Cardiac fibroblast (primary cell): ENCODE data around the gene TUBB1.

Experiments used
- DNase-seq, 2 donors: peaks; one replicate each; pipeline versions ENCODE4 v3.0.0 to v3.0.0-alpha.2; 2010; ENCODE audit warnings: low read depth in 2 of 2
- H3K4me3 ChIP-seq, 2 donors: replicated peaks in 1 of 2; 1 replicate in 1 of 2; 2 replicates in 1 of 2; pipeline ENCODE4 v1.5.1; 2011; ENCODE audit warnings: low read depth in 2 of 2, low read length in 2 of 2, mild to moderate bottlenecking in 2 of 2, moderate library complexity in 1 of 2
- TF ChIP-seq, protein P1 (sequence below): IDR thresholded peaks from one replicate; pipeline ENCODE4 v1.5.1; 2011; ENCODE audit warnings: low read depth, mild to moderate bottlenecking, low read length, inconsistent platforms

The TUBB1 gene

DNA sequence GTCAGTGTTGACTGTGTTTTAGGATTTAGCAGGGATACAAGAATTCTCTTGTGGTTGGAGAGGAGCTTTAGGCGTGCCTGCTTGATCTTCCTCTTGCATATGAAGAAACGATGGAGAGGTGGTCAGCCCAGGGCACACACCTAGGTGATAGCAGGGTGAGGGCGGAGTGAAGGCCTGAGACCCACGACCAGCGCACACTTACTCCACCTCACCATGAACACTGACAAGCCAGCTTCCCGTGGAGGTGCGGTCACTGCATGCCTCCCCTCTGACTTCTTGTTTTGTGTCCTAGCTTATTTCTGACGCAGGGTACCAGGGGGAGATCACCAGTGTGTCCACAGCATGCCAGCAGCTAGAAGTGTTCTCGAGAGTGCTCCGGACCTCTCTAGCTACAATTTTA is 30.0 kb upstream of the TUBB1 start:
- no peak for DNase-seq
- TF ChIP-seq, protein P1, sequence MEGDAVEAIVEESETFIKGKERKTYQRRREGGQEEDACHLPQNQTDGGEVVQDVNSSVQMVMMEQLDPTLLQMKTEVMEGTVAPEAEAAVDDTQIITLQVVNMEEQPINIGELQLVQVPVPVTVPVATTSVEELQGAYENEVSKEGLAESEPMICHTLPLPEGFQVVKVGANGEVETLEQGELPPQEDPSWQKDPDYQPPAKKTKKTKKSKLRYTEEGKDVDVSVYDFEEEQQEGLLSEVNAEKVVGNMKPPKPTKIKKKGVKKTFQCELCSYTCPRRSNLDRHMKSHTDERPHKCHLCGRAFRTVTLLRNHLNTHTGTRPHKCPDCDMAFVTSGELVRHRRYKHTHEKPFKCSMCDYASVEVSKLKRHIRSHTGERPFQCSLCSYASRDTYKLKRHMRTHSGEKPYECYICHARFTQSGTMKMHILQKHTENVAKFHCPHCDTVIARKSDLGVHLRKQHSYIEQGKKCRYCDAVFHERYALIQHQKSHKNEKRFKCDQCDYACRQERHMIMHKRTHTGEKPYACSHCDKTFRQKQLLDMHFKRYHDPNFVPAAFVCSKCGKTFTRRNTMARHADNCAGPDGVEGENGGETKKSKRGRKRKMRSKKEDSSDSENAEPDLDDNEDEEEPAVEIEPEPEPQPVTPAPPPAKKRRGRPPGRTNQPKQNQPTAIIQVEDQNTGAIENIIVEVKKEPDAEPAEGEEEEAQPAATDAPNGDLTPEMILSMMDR = no peak
- no peak overlapping the region for H3K4me3 ChIP-seq

DNA sequence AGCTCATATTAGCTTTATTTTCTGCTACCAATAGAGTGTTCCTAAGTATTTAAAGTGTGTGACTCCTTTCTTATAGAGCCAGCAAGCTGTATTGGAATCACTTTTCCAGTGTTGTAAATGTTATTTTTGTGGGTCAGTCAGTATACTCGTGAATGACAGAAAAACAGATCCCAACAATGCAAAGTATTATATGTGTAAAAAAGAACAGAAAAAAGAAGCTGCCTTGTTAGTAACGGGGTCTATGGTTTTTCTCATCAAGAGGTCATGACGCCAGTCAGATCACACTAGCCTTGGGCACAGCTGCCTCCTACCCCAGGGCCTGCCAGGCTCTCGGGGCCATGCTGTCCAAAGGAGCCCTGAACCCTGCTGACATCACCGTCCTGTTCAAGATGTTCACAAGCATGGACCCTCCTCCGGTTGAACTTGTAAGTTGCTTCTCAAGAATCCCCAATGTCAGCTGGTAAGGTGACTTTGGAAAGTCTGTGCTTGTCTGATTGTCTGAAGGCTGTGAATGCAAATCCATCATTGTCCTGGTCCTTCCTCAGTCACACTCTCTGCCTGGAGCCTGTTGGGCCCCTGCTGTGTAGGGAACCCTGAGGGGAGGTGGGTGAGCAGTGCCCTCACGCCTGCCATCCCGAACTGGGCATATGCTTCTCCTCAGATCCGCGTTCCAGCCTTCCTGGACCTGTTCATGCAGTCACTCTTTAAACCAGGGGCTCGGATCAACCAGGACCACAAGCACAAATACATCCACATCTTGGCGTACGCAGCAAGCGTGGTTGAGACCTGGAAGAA is 28.4 kb upstream of the TUBB1 start:
- DNase-seq = no peak
- TF ChIP-seq, protein P1 = no peak
- no peak overlapping the region for H3K4me3 ChIP-seq

DNA sequence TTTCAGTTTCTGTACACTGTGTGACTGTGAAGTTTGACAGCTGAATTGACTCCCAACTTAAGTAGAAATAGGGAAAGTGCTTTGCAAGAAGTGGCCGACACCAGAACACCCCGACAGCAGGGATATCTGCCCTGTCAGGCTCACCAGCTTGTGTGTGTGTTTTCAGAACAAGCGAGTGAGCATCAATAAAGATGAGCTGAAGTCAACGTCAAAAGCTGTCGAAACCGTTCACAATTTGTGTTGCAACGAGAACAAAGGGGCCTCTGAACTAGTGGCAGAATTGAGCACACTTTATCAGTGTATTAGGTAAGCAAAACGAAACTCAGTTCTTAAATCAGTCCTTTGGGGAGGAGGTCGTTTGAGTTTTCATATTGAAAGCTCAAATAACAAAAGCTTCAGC is 27.5 kb upstream of the TUBB1 start:
- H3K4me3 ChIP-seq = no peak overlapping the region
- TF ChIP-seq, protein P1 = no peak
- DNase-seq = no peak

- TF ChIP-seq, protein P1 = no peak
- DNase-seq = no peak
- H3K4me3 ChIP-seq = no peak overlapping the region
These were observed 26.3 kb upstream of the TUBB1 start for GRCh38 chr20:58992911-58993310.

- DNase-seq = no peak
- no peak overlapping the region for H3K4me3 ChIP-seq
- TF ChIP-seq, protein P1 = no peak
These were observed 25.6 kb upstream of the TUBB1 start for GRCh38 chr20:58993332-58994248.

DNA sequence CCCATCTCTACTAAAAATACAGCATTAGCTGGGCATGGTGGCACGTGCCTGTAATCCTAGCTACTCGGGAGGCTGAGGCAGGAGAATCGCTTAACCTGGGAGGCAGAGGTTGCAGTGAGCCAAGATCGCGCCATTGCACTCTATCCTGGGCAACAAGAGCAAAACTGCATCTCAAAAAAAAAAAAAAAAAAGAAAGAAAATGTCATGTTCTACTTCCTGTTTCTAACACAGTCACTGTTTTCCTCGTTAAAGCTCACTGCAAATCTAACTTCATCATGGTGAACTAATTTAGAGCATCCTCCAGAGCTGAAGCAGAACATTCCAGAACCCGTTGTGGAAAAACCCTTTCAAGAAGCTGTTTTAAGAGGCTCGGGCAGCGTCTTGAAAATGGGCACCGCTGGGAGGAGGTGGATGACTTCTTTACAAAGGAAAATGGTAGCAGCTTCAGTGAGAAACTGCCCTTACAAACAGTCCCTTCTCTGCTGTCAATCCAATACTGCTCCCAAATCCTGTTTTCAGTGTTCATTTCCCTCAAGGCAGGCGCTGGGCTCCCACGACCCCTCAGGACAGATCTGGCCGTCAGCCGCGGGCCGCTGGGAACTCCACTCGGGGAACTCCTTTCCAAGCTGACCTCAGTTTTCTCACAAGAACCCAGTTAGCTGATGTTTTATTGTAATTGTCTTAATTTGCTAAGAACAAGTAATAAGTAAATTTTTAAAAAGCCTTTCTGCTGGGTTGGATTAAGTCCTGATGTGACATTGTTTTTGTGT is 24.7 kb upstream of the TUBB1 start:
- TF ChIP-seq, protein P1 = no peak

More for the DNA sequence above, 24.7 kb upstream of the TUBB1 start:
- H3K4me3 ChIP-seq = no peak overlapping the region
- no peak for DNase-seq
